Measurements from ENCODE around the gene NPHS1. TPM values are rescaled to one million over a fixed set of nuclear protein-coding genes. Genes with fewer than 3 reads are reported as not detected.

Gene NPHS1
- total and polyA plus RNA-seq, 4 donors: under 0.01 TPM; not detected in 3

- TF ChIP-seq HNF4G (IDR thresholded peaks at IDR 0.05) (no peak), RAD21 (IDR thresholded peaks at IDR 0.05) (no peak), HNF4A (conservative IDR thresholded peaks at IDR 0.05) (no peak), RXRA (IDR thresholded peaks at IDR 0.05) (no peak), TAF1 (conservative IDR thresholded peaks at IDR 0.05) (no peak), NR2F2 (IDR thresholded peaks at IDR 0.05) (no peak), FOXA2 (IDR thresholded peaks at IDR 0.05) (no peak), JUND (IDR thresholded peaks at IDR 0.05) (no peak), SP1 (IDR thresholded peaks at IDR 0.05) (no peak), FOXA1 (IDR thresholded peaks at IDR 0.05) (no peak), MAX (IDR thresholded peaks at IDR 0.05) (no peak)
- TF ChIP-seq, protein P1, sequence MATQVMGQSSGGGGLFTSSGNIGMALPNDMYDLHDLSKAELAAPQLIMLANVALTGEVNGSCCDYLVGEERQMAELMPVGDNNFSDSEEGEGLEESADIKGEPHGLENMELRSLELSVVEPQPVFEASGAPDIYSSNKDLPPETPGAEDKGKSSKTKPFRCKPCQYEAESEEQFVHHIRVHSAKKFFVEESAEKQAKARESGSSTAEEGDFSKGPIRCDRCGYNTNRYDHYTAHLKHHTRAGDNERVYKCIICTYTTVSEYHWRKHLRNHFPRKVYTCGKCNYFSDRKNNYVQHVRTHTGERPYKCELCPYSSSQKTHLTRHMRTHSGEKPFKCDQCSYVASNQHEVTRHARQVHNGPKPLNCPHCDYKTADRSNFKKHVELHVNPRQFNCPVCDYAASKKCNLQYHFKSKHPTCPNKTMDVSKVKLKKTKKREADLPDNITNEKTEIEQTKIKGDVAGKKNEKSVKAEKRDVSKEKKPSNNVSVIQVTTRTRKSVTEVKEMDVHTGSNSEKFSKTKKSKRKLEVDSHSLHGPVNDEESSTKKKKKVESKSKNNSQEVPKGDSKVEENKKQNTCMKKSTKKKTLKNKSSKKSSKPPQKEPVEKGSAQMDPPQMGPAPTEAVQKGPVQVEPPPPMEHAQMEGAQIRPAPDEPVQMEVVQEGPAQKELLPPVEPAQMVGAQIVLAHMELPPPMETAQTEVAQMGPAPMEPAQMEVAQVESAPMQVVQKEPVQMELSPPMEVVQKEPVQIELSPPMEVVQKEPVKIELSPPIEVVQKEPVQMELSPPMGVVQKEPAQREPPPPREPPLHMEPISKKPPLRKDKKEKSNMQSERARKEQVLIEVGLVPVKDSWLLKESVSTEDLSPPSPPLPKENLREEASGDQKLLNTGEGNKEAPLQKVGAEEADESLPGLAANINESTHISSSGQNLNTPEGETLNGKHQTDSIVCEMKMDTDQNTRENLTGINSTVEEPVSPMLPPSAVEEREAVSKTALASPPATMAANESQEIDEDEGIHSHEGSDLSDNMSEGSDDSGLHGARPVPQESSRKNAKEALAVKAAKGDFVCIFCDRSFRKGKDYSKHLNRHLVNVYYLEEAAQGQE (IDR thresholded peaks at IDR 0.05): no peak
- Histone ChIP-seq H3K36me3 (ENCODE audit: control insufficient read depth in 4 of 4, insufficient read depth in 3 of 4, low read depth in 1 of 4, low read length in 3 of 4) (no peaks in the 10 kb centered on the region), H3K27ac (ENCODE audit: low read depth in 1 of 2, low read length in 2 of 2) (no peak overlapping the region), H3K4me1 (ENCODE audit: control insufficient read depth in 4 of 4, insufficient read depth in 4 of 4, low read length in 3 of 4) (peaks cover 4 to 10% (median 6%) of the 10 kb centered on the region in 4 donors), H3K9me3 (ENCODE audit: control insufficient read depth in 4 of 4, low read length in 3 of 4) (no peaks in the 10 kb centered on the region), H3K9ac (ENCODE audit: low read depth in 1 of 2, low read length in 2 of 2) (no peak overlapping the region), H3K4me3 (ENCODE audit: low read depth in 1 of 3, low read length in 3 of 3) (no peak overlapping the region), H3K27me3 (ENCODE audit: control insufficient read depth in 4 of 4, insufficient read depth in 4 of 4, low read length in 3 of 4) (peaks cover 0 to 4% (median 0%) of the 10 kb centered on the region in 4 donors)
- no peak for DNase-seq (ENCODE audit: low spot score)
- whole genome bisulfite sequencing: 84% methylated on average over 6 of the region's 6 CpGs
Measured at GRCh38 chr19:35858311-35858710, 6.0 kb upstream of the NPHS1 start.

DNA sequence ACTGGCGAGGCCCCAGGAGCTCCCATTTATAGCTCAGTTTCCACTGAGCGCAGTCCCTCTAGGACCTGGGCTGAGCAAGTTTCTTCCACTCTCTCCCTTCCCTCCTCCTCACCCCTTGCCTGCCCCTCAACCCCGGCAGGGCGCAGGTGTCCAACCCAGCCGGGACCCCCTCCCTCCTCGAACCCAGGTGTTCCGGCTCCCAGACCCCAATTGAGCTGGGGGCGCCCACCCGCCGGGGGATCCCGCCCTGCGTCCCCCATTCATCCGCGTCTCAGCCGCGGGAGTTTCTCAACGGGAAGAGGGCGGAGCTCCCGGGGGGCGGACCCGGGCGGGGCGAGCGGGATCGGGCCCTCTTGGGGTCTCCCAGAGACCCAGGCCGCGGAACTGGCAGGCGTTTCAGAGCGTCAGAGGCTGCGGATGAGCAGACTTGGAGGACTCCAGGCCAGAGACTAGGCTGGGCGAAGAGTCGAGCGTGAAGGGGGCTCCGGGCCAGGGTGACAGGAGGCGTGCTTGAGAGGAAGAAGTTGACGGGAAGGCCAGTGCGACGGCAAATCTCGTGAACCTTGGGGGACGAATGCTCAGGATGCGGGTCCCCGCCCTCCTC is 4.3 kb upstream of the NPHS1 start, which contains the start of gene KIRREL2:
Gene KIRREL2, plus strand, starts transcription at position 366 of the 604 bp plus-strand sequence. Its CDS starts 209 bp downstream, at position 575.
- TF ChIP-seq NR2F2 (IDR thresholded peaks at IDR 0.05): no peak
- TF ChIP-seq HNF4G (IDR thresholded peaks at IDR 0.05): no peak
- no peak for TF ChIP-seq JUND (IDR thresholded peaks at IDR 0.05)
- TF ChIP-seq HNF4A (conservative IDR thresholded peaks at IDR 0.05): no peak
- TF ChIP-seq RAD21 (IDR thresholded peaks at IDR 0.05): no peak
- no peak for TF ChIP-seq SP1 (IDR thresholded peaks at IDR 0.05)
- TF ChIP-seq EGR1 (IDR thresholded peaks at IDR 0.05; ENCODE audit: low read depth in 2 of 2): no peak
- TF ChIP-seq GABPA (IDR thresholded peaks at IDR 0.05 in 1 of 2, conservative IDR thresholded peaks at IDR 0.05 in 1 of 2): no peak
- no peak for TF ChIP-seq ZBTB33 (IDR thresholded peaks at IDR 0.05)
- TF ChIP-seq TAF1 (conservative IDR thresholded peaks at IDR 0.05): no peak
- TF ChIP-seq RXRA (IDR thresholded peaks at IDR 0.05): no peak
- TF ChIP-seq MAX (IDR thresholded peaks at IDR 0.05): no peak
- TF ChIP-seq, protein P1 (IDR thresholded peaks at IDR 0.05): no peak
- no peak for TF ChIP-seq CTCF (IDR thresholded peaks at IDR 0.05; ENCODE audit: low read depth, low read length, missing input control)
- WGBS: 4% methylated on average over 42 of the region's 42 CpGs
- Histone ChIP-seq H3K27me3 (ENCODE audit: control insufficient read depth in 4 of 4, insufficient read depth in 4 of 4, low read length in 3 of 4) (peaks cover 0 to 4% (median 2%) of the 10 kb centered on the region in 4 donors), H3K9me3 (ENCODE audit: control insufficient read depth in 4 of 4, low read length in 3 of 4) (no peaks in the 10 kb centered on the region), H3K27ac (ENCODE audit: low read depth in 1 of 2, low read length in 2 of 2) (no peak within 1 kb of the TSS), H3K9ac (ENCODE audit: low read depth in 1 of 2, low read length in 2 of 2) (no peak within 1 kb of the TSS), H3K4me1 (ENCODE audit: control insufficient read depth in 4 of 4, insufficient read depth in 4 of 4, low read length in 3 of 4) (peaks cover 4 to 10% (median 6%) of the 10 kb centered on the region in 4 donors), H3K4me3 (ENCODE audit: low read depth in 1 of 3, low read length in 3 of 3) (peak within 1 kb of the TSS in 1 of 3 donors; percentile 49), H3K36me3 (ENCODE audit: control insufficient read depth in 4 of 4, insufficient read depth in 3 of 4, low read depth in 1 of 4, low read length in 3 of 4) (no peaks in the 10 kb centered on the region)
- no peak for DNase-seq (ENCODE audit: low spot score)

Data from liver (tissue), 9 donors.